ENCODE results near the gene LRRC75A.

DNA sequence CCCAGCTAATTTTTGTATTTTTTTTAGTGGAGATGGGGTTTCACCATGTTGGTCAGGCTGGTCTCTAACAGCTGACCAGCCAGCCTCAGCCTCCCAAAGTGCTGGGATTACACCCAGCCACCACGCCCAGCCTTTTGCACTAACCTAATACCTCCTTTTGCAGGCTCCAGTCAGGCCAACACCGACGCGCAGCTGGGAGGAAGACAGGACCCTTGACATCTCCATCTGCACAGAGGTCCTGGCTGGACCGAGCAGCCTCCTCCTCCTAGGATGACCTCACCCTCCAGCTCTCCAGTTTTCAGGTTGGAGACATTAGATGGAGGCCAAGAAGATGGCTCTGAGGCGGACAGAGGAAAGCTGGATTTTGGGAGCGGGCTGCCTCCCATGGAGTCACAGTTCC, 74.6 kb downstream of the LRRC75A start:
- TF ChIP-seq CTCF (IDR thresholded peaks at IDR 0.05; ENCODE audit: poor library complexity) (no peak), EZH2phosphoT487 (IDR thresholded peaks at IDR 0.05; ENCODE audit: low read depth, severe bottlenecking, unreplicated experiment) (no peak), EZH2 (IDR thresholded peaks at IDR 0.05; ENCODE audit: borderline replicate concordance) (no peak)
